GM18951 (cell line): ENCODE measurements around the gene CAPN11.

Experiments used
- POLR2A ChIP-seq: IDR thresholded peaks from 4 replicates; pipeline ENCODE4 v1.6.1; 2011; ENCODE audit warnings: mild to moderate bottlenecking; ENCODE audit not compliant: insufficient read length, insufficient read depth; ENCODE audit errors: extremely low read depth
- in situ Hi-C: fragments of 300-500 bp; cut with MboI; formaldehyde crosslinking; loops from one replicate; pipeline ENCODE4 v1.12.0; 2022; ENCODE audit warnings: low sequenced_read_pairs, mixed read lengths, inconsistent platforms; ENCODE audit not compliant: unreplicated experiment

CAPN11 gene

DNA sequence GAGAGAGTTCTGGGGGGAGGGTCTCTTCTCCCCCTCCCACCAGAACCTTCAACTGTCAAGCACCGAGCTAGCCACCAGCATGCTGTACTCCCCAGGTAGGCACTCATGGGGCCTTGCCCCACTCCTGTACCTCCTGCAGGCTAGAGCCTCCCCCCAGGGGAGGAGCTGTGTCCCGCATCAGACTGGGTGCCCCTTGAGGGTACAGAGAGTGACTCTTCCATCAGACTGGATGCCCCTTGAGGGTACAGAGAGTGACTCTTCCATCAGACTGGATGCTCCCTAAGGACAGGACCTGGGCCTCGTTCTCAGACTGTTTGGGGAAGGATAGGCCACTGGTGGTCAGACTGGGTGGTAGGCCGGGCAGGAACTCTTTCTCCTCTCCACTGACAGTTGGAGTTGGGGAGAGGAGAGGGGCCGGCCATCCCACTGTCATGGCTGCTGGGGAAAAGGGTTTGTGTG, at the start of gene CAPN11:
Gene CAPN11, plus strand, starts transcription at position 51 of the 459 bp plus-strand sequence. Its CDS starts 29 bp downstream, at position 80.
- TF ChIP-seq POLR2A = no peak
- in situ Hi-C loops = no loop called here

DNA sequence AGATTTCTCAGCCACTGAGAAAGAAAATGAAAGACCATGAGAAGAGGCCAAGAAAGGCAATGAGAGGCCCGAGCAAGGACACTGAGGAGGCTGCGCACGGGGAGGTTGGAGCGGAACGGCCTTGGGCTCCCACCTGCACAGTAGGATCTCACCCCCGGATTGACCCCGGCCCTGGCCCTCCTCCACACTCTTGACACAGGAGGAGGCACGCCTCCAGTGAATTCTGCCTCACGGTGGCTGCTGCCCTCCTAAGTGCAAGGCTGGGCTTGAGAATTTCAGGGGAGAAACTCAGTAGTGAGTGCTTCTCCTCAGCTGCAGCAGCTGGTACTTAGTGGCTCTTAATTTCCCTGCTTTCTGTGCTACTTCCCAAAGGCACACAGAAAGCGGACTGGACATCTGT, 49.4 kb upstream of the CAPN11 start:
- in situ Hi-C loops = loop anchor here (10.0 kb wide), 1 partner anchor 226 kb away; no protein-coding TSS in a partner anchor
- TF ChIP-seq POLR2A = no peak

DNA sequence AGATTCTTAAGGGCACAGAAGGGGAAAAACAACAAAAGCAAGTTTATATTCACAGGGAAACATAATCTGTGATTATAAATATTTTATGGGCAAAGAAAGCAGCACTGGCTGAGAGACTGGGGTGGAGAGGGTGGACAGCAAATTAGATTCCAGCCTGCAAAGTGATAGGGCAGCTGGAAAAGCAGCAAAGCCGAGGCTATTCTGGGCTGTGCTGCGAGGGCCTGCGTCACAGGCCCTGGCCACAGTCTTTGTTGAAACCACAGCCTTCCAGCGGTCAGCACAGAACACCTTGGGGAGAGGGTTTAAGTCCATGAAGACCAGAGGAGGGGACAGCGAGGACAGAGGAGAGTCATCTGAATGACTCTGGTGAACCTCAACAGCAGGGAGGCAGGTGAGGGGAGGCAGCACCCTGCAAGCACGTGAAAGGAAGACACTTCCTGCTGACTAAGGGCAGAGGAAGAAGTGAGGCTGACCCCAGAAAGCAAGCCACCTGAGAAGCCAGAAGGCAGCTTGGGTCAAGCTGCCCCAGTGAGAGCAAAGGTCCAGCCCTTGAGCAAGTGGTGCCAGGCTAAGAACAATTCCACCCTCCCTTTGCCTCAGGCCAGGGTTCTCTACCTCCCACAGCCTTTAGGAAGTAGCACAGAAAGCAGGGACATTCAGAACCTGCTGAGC, 48.5 kb upstream of the CAPN11 start:
- in situ Hi-C loops = no loop called here
- no peak for TF ChIP-seq POLR2A

DNA sequence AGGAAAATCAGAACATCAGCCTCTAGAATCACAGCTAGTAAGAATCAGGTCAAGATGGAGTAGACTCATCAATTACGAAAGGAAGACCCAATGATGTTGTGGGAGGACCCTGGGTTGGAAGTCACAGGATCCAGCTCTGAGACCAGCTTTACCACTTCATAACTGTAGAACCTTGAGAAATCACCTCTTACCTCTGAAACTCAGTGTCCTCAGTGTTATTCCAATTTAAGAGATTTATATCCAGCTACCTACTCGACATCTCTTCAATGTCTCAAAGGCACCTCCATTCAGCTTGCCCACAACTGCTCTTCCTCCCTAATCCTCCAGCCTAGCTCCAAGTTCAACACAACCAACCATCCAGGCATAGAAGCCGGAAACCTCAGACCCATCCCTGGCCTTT, 47.7 kb upstream of the CAPN11 start:
- TF ChIP-seq POLR2A = no peak
- in situ Hi-C loops = no loop called here

DNA sequence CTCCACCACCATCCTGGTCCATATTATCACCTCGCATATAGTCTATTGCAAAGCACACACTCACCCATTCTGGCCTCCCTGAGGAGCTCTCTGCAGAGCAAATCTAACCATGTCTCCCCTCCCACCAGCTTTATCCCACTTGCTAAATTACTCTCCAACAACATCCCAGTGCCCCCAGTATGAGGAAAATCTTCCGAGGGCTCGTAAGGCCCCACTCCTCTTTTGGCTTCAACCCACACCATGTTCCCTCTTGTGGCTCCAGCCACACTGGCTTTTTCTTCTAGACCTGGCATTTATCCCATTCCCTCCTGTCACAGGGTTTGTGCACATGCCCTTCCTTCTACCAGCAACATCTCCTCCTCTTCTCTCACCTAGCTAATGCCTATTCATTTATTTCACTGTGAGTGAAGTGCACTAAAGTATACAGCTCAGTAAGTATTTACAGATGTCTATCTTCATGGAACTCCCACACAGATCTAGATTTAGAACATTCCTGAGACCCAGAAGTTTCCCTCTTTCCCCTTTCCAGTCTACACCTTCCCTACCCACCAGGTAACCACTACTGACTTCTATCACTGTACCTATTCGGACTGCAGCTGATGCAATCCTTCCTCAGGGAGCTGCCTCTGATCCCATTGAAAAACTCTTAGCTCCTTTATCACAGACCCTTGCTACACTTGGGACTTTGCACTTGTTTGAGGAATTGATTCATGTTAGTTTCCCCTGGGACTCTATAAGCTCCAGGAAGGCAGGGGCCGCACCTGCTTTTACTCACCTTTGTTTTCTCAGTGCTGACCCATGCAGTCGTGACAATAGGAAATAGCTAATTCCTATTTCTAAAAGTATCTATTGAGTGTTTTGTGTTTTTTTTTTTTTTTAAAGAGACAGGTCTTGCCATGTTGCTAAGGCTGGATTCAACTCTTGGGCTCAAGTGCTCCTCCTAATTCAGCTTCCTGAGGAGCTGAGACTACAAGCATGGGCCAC, 46.9 kb upstream of the CAPN11 start:
- in situ Hi-C loops = no loop called here
- TF ChIP-seq POLR2A = no peak

DNA sequence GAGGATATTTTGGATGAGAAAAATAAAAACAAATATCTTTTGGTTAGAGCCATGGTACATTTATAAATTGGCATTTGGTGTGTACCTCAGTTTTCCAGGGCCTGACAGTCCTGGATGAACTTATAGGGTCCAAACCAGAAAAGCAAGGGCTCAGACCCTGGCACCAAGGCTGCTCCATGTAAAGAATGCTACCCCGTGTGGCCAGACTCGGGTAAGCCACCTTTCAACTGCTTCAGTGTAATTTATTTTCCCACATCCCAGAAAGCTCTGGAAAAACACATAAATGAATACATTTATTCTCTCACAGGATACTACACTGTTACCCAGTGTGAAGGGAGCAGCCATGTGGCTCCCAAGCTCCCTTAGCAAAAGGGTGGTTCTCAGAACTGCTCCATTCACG, 45.2 kb upstream of the CAPN11 start:
- in situ Hi-C loops = no loop called here
- TF ChIP-seq POLR2A = no peak

DNA sequence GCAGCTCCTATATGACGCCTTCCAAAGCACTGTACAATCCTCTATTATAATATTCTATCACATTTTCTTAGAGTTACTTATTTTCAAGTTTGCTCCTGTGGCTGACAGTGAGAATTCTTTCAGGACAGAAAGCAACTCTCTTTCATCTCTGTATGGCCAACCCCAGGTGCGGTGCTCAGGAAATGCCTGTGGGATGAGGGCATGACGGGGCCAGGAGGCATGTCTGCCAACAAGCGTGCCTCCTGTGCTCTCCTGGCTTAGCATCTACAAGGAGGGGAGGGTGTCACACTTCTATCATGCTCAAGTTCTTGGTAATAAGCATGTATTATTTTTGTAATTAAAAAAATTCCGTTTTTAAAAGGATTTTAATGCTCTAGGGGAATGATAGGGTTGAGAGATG, 42.8 kb upstream of the CAPN11 start:
- in situ Hi-C loops = no loop called here
- no peak for TF ChIP-seq POLR2A

DNA sequence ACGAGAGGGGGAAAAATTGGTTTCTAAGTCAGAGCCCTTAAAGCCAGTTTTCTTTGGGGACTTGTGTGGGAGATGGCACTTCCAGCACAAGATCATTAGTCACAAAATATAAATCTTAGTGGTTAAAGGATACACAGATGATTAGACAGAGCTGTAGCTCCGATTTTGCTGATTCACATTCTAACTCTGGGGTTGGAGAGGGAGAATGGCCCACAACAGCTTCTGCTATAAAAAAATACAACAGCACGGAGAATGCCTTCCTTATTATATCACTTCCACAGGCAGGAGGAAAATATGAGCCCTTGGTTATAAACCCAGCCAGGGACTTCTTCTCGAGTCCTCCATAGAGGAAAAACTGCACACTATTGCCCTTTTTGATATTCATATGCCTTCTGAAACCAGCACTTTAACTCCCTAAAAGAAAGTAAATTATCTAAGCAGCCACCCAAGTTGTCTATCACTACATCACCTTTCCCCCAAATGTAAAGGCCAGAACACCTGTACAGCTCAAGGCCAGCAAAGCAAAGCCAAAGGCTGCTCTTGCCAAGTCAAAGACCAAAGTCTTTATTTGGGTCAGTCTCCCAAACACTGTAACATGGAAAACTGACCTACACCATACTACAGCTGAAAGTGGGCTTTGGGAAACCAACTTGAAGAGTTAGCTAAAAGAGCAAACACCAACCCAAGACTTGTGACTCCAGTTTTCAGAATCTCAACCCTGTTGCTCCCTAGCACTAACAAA, 41.8 kb upstream of the CAPN11 start:
- no peak for TF ChIP-seq POLR2A
- in situ Hi-C loops = no loop called here

DNA sequence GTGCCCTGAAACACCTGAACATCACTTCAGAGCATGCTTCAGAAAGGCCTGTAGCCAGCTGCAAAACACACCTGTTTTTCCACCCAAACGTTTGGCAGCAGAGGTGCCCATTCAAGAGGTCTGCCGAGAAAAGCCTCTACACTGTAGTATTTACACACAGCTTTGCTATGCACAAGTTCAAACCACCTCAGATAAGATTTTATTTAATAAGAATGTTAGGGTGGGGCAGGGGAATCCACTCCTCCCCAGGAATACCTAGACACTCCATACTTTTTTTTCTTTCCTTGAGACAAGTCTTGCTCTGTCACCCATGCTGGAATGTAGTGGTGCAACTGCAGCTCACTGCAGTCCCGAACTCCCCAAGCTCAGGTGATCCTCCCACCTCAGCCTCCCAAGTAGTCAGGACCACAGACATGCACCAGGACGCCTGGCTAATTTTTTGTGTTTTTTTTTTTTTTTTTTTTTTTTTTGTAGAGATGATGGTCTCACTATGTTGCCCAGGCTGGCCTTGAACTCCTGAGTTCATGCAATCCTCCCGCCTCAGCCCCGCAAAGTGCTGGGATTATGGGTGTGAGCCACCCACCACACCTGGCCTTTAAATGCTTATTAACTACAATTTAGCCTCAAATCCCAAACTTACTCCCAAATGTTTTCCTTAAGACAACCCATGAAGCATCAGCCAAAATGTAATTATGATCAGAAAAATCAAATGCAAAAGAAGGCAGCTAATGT, 41.1 kb upstream of the CAPN11 start:
- in situ Hi-C loops = no loop called here
- no peak for TF ChIP-seq POLR2A

DNA sequence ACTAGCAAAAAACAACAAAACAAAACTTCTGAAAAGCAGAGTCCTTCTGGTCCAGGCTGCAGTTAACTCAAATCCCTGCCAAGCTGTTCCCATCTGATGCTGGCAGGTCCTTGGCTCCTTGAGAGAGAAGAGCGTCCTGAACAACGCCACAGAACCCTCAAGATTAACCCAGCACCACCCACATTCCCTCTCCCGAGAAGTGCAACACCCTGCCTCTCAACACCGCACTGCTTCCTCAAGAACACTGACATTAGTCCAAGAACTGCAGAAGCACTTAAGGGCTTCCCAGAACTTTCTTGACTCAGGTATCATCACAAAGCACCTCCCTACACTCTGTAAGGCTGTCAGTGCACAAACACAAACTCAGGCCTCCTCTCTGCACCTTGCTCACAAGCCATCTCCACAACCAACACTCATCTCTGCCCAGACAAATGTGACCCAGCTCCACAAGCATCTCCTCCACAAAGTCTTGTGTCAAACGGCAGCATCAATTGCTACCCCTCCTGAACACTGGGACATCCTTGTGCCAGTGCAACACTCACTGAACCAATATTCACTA, 38.8 kb upstream of the CAPN11 start:
- TF ChIP-seq POLR2A = no peak
- in situ Hi-C loops = no loop called here

DNA sequence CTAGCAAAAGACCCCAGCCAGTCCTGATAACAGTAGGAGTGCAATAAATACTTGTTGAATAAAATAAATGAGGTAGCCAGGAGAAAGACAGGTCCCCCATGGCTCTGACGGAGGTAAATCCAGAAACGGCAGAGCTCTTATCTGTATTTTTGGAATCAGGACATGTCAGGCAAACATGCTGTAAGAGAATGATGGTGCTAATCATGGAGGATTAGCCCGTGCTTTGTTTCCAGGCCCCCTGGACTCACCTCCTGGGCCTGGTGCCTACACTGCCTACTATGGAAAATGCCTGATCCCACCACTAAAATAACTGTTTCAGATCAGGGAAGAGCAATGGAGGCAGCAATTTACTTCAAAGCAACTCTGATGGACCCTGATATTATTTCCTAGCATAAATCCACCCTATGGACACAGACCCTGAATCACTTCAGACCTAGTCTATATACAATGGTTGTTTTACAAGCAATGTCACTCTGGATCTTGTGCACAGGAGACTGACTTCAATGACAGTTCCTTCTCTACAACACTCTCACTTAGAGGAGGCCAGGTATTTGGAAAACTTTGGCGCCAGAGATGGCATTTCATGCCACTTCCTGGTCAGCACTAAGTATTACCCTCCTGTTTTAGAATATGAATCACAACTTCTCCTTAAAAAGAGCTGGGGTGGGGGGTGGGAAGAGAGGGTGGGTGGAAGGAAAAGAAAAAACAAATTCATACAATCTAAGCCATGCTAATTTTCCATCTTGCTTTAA, 37.8 kb upstream of the CAPN11 start:
- in situ Hi-C loops = no loop called here
- no peak for TF ChIP-seq POLR2A
